ENCODE data around the gene LSP1. TPM values are rescaled to one million over a fixed set of nuclear protein-coding genes. Genes with fewer than 3 reads are reported as not detected.

Gene LSP1
- total RNA-seq, 4 donors from 2014 or later, result 10.3 to 36.5 (median 35.4) TPM

DNA sequence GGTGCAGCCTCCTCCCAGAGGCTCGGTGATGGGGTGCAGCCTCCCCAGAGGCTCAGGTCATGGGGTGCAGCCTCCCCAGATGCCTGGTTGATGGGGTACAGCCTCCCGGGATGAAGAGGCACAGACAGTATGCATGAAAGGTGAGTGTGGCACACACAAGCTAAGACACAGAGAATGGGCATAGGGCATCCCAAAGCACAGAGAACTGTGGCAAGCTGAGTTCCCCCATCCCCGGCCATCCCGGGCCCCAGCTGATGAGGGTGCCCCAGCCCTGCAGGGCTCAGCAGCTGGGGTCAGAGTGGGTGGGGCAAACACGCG lies 22.9 kb upstream of the LSP1 start:
- H3K4me3 ChIP-seq, result no peak overlapping the region
- no peak overlapping the region for H3K27ac ChIP-seq (replicated peaks in 1 of 4)
- TF ChIP-seq, protein P1, sequence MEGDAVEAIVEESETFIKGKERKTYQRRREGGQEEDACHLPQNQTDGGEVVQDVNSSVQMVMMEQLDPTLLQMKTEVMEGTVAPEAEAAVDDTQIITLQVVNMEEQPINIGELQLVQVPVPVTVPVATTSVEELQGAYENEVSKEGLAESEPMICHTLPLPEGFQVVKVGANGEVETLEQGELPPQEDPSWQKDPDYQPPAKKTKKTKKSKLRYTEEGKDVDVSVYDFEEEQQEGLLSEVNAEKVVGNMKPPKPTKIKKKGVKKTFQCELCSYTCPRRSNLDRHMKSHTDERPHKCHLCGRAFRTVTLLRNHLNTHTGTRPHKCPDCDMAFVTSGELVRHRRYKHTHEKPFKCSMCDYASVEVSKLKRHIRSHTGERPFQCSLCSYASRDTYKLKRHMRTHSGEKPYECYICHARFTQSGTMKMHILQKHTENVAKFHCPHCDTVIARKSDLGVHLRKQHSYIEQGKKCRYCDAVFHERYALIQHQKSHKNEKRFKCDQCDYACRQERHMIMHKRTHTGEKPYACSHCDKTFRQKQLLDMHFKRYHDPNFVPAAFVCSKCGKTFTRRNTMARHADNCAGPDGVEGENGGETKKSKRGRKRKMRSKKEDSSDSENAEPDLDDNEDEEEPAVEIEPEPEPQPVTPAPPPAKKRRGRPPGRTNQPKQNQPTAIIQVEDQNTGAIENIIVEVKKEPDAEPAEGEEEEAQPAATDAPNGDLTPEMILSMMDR (IDR thresholded peaks at IDR 0.05), result no peak
- no peak for TF ChIP-seq EP300 (IDR thresholded peaks at IDR 0.05)
- no peak for TF ChIP-seq POLR2A (IDR thresholded peaks at IDR 0.05; ENCODE audit: low read depth)
- TF ChIP-seq POLR2AphosphoS5 (IDR thresholded peaks at IDR 0.05), result no peak
- no peaks in the 10 kb centered on the region for H3K9me3 ChIP-seq
- peaks cover 0 to 75% (median 3%) of the 10 kb centered on the region in 4 donors for H3K27me3 ChIP-seq
- WGBS, result 57% methylated on average over 5 of the region's 6 CpGs
- no peaks in the 10 kb centered on the region for H3K36me3 ChIP-seq
- DNase-seq (ENCODE audit: extremely low spot score), result no peak
- intact Hi-C loops (cut with DNase I), result loop anchor here (2.0 kb wide), 1 partner anchor 177 kb away; no protein-coding TSS in a partner anchor
- H3K4me1 ChIP-seq, result peaks cover 14 to 32% (median 23%) of the 10 kb centered on the region in 4 donors

- H3K4me3 ChIP-seq, result no peak overlapping the region
- no peaks in the 10 kb centered on the region for H3K9me3 ChIP-seq
- H3K27ac ChIP-seq (replicated peaks in 1 of 4), result no peak overlapping the region
- DNase-seq (ENCODE audit: extremely low spot score), result no peak
- 77% methylated on average over 12 of the region's 33 CpGs for WGBS
- TF ChIP-seq POLR2A (IDR thresholded peaks at IDR 0.05; ENCODE audit: low read depth) (no peak), POLR2AphosphoS5 (IDR thresholded peaks at IDR 0.05) (no peak), EP300 (IDR thresholded peaks at IDR 0.05) (no peak)
- TF ChIP-seq, protein P1 (IDR thresholded peaks at IDR 0.05), result no peak
- peaks cover 0 to 69% (median 3%) of the 10 kb centered on the region in 4 donors for H3K27me3 ChIP-seq
- H3K4me1 ChIP-seq, result peaks cover 14 to 32% (median 23%) of the 10 kb centered on the region in 4 donors
- intact Hi-C loops (cut with DNase I), result loop anchor here (2.0 kb wide), 1 partner anchor 178 kb away; no protein-coding TSS in a partner anchor
- H3K36me3 ChIP-seq, result no peaks in the 10 kb centered on the region
Observed at GRCh38 chr11:1830322-1831223, 22.3 kb upstream of the LSP1 start.

GRCh38 chr11:1831338-1832210 lies 21.3 kb upstream of the LSP1 start:
- Histone ChIP-seq H3K36me3 (no peaks in the 10 kb centered on the region), H3K4me1 (peaks cover 14 to 26% (median 19%) of the 10 kb centered on the region in 4 donors), H3K9me3 (no peaks in the 10 kb centered on the region), H3K27ac (replicated peaks in 1 of 4) (no peak overlapping the region), H3K27me3 (peaks cover 0 to 66% (median 3%) of the 10 kb centered on the region in 4 donors), H3K4me3 (no peak overlapping the region)
- no peak for DNase-seq (ENCODE audit: extremely low spot score)
- no peak for TF ChIP-seq EP300 (IDR thresholded peaks at IDR 0.05)
- intact Hi-C loops (cut with DNase I), result loop anchor here (1.0 to 2.0 kb wide), 2 partner anchors 138 to 179 kb away; no protein-coding TSS in a partner anchor
- 66% methylated on average over 15 of the region's 26 CpGs for WGBS

DNA sequence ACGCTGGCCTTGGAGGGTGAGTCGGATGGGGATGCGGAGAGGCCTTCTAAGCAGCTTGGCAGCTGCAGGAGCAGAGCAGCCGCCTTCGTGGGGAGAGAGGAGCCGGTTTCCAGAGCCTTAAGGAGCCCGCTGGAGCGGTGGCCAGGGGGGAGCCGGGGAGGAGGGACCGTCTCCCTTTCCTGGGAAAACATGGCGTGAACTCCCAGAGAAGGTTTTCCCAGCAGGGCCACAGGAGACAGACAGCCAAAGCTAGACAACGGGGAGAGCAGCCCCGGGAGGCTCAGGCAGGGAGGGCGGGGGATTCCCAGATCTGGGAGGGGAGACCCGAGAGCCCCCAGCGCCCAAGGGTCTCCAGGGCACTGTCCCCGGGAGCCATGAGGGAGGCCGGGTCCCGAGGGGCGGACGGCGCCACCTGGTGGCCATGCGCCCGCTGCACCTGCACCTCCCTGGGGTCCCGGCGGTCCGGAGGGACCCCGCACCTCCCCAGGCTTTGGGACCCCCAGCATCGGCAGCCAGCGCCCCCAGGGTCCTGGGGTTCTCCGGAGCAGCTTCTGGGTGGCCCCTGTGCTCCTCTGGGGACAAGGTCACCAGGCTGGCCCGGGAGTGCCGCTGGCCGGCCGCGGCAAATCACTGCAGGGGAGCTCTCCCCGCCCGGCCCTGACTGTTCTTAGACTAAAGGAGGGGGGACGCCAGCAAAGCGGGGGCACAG lies 20.5 kb upstream of the LSP1 start:
- H3K4me3 ChIP-seq, result peak overlapping the region in 3 of 4 donors; percentile 5 to 34 (median 30)
- peaks cover 0 to 58% (median under 1%) of the 10 kb centered on the region in 4 donors for H3K27me3 ChIP-seq
- no peaks in the 10 kb centered on the region for H3K9me3 ChIP-seq
- DNase-seq (ENCODE audit: extremely low spot score), result no peak
- TF ChIP-seq, protein P1 (IDR thresholded peaks at IDR 0.05), result peak; percentile 91 to 99 (median 99)
- no peak for TF ChIP-seq EP300 (IDR thresholded peaks at IDR 0.05)
- intact Hi-C loops (cut with DNase I), result loop anchor here (1.0 kb wide), 1 partner anchor 139 kb away; no protein-coding TSS in a partner anchor
- no peaks in the 10 kb centered on the region for H3K36me3 ChIP-seq
- no peak overlapping the region for H3K27ac ChIP-seq (replicated peaks in 1 of 4)
- 22% methylated on average over 23 of the region's 40 CpGs for WGBS
- H3K4me1 ChIP-seq, result peaks cover 8 to 21% (median 11%) of the 10 kb centered on the region in 4 donors
